GM12878 (cell line): ENCODE measurements around the gene ACKR4. TPM values are rescaled to one million over a fixed set of nuclear protein-coding genes. Genes with fewer than 3 reads are reported as not detected.
A peak's percentile ranks its signal among the peaks of the same experiment; 100 is the strongest.

Source experiments
- ATAC-seq: fragments of 200-7000 bp; cut with Tn5 transposase; 3 replicates; pipeline ENCODE4 v1.9.1; 2020; ENCODE audit warnings: mild to moderate bottlenecking, moderate library complexity
- BruUV-seq: library from RNA; stranded (reverse); fragments of 400-500 nt; replicated peaks from 2 replicates; lab custom pipeline; 2021; lab: Mats Ljungman, UMichigan
- CTCF ChIA-PET: fragments of 300-600 bp; sonication (Branson Sonifier 250); formaldehyde crosslinking; extraction: SDS; loops from one replicate; lab custom pipeline; 2021; ENCODE audit warnings: inconsistent platforms; lab: Yijun Ruan, JAX
- POLR2A ChIA-PET: fragments of 350-600 bp; formaldehyde crosslinking; extraction: SDS; loops from one replicate; lab custom pipeline; 2021; ENCODE audit warnings: inconsistent platforms; lab: Charles Lee
- RAD21 ChIA-PET: fragments of 300-600 bp; sonication (Branson Sonifier 250); formaldehyde crosslinking; loops from one replicate; lab custom pipeline; 2023; ENCODE audit warnings: antibody characterized with exemption; ENCODE audit not compliant: unreplicated experiment; lab: Charles Lee
- SMC1A ChIA-PET: fragments of 300-600 bp; sonication (Branson Sonifier 250); formaldehyde crosslinking; loops from one replicate; lab custom pipeline; 2023; ENCODE audit not compliant: unreplicated experiment, uncharacterized antibody; lab: Charles Lee
- DNase-seq: peaks from one replicate; pipeline ENCODE4 v3.0.0-alpha.2; 2011; ENCODE audit warnings: low read depth, low spot score
- FAIRE-seq: peaks from 3 replicates; lab custom pipeline; 2011; peaks lifted over from hg19 to GRCh38; lab: Jason Lieb, UNC
- H2AFZ ChIP-seq: 2 replicates; pipeline ENCODE4 v1.6.0; 2011; ENCODE audit warnings: low read depth, low read length, control low read depth; ENCODE audit not compliant: control insufficient read depth
- H3K27ac ChIP-seq: 2 replicates; pipeline ENCODE4 v1.5.1; 2011; ENCODE audit warnings: control low read depth; ENCODE audit not compliant: control insufficient read depth, insufficient read depth
- H3K27me3 ChIP-seq, 2 experiments: replicated peaks in 1 of 2; 2 replicates each; pipeline versions ENCODE4 v1.6.0 to v1.6.1; 2011; ENCODE audit warnings: low read length in 1 of 2; ENCODE audit not compliant: control insufficient read depth in 2 of 2, insufficient read depth in 2 of 2
- H3K36me3 ChIP-seq, 2 experiments: 2 replicates each; pipeline ENCODE4 v1.5.1; 2011; ENCODE audit warnings: low read length in 1 of 2; ENCODE audit not compliant: control insufficient read depth in 2 of 2, insufficient read depth in 2 of 2
- H3K4me1 ChIP-seq: 2 replicates; pipeline ENCODE4 v1.6.1; 2011; ENCODE audit warnings: mild to moderate bottlenecking, low read length, moderate library complexity, mixed read lengths; ENCODE audit not compliant: control insufficient read depth, insufficient read depth
- H3K4me2 ChIP-seq: 2 replicates; pipeline ENCODE4 v1.6.0; 2011; ENCODE audit warnings: control low read depth; ENCODE audit not compliant: control insufficient read depth, insufficient read depth
- H3K4me3 ChIP-seq: fragments of 200-600 bp; sonication (generic); 2 replicates; pipeline ENCODE4 v1.5.1; 2016
- H3K79me2 ChIP-seq: 2 replicates; pipeline ENCODE4 v1.6.0; 2011; ENCODE audit warnings: low read length; ENCODE audit not compliant: control insufficient read depth, insufficient read depth
- H3K9ac ChIP-seq: 2 replicates; pipeline ENCODE4 v1.8.0; 2011; ENCODE audit warnings: low read length, control low read depth, mixed read lengths; ENCODE audit not compliant: control insufficient read depth, insufficient read depth
- H3K9me3 ChIP-seq: replicated peaks from 3 replicates; pipeline ENCODE4 v1.5.1; 2011; ENCODE audit warnings: mild to moderate bottlenecking, low read length; ENCODE audit not compliant: control insufficient read depth, insufficient read depth
- H4K20me1 ChIP-seq: 2 replicates; pipeline ENCODE4 v1.6.0; 2011; ENCODE audit not compliant: control insufficient read depth, insufficient read depth
- BHLHE40 ChIP-seq, 2 experiments: fragments of 450-650 bp in 1 of 2; IDR thresholded peaks; 2 replicates each; pipeline ENCODE4 v1.6.1; 2011 to 2017; ENCODE audit warnings: low read depth in 2 of 2, borderline replicate concordance in 1 of 2, improper control_type of control experiment in 1 of 2, low read length in 1 of 2, mild to moderate bottlenecking in 1 of 2
- BRCA1 ChIP-seq: IDR thresholded peaks from 2 replicates; pipeline ENCODE4 v1.6.1; 2011; ENCODE audit warnings: low read depth, low read length, improper control_type of control experiment
- HDGF ChIP-seq: fragments of 450-650 bp; IDR thresholded peaks from 2 replicates; pipeline ENCODE4 v1.6.1; 2016; ENCODE audit warnings: antibody characterized with exemption
- JUNB ChIP-seq: IDR thresholded peaks from 2 replicates; pipeline ENCODE4 v1.6.1; 2016; ENCODE audit warnings: antibody characterized with exemption, mild to moderate bottlenecking
- MEF2A ChIP-seq: IDR thresholded peaks from 2 replicates; pipeline ENCODE4 v1.6.1; 2011; ENCODE audit warnings: low read depth, mild to moderate bottlenecking, low read length, moderate library complexity; ENCODE audit not compliant: insufficient read depth
- MTA2 ChIP-seq: fragments of 450-650 bp; IDR thresholded peaks from 2 replicates; pipeline ENCODE4 v1.6.1; 2016; ENCODE audit warnings: low read depth, mild to moderate bottlenecking, moderate library complexity
- NFYA ChIP-seq: IDR thresholded peaks from 2 replicates; pipeline ENCODE4 v1.6.1; 2011; ENCODE audit warnings: low read depth, mild to moderate bottlenecking, low read length, improper control_type of control experiment, borderline replicate concordance
- RFX5 ChIP-seq: IDR thresholded peaks from 2 replicates; pipeline ENCODE4 v1.6.1; 2011; ENCODE audit warnings: low read depth, low read length, improper control_type of control experiment
- WGBS: methylation state at CpG from one replicate; pipeline ENCODE4 v1.1.6; 2016; ENCODE audit warnings: low lambda C conversion rate; ENCODE audit not compliant: insufficient replicate concordance, insufficient coverage; ENCODE audit errors: missing lambda C conversion rate; 5-methylcytosine and 5-hydroxymethylcytosine counted together
- in situ Hi-C: fragments of 300-500 bp; cut with MboI; formaldehyde crosslinking; loops from 9 replicates; pipeline ENCODE4 v1.14.3; 2018; ENCODE audit warnings: mixed read lengths
- intact Hi-C: fragments of 100-400 bp; cut with micrococcal nuclease; formaldehyde crosslinking; loops from one replicate; pipeline ENCODE4 v1.14.2; 2022; ENCODE audit not compliant: unreplicated experiment
- polyA plus RNA-seq, 11 experiments: library from polyadenylated mRNA; depleted of rRNA in 4 of 11; unstranded in 6 of 11; stranded (reverse) in 5 of 11; fragments of >200 nt; fragmentation: Nextera tagmentation in 4 of 11; fragmentation: Illumina TruSeq in 1 of 11; extraction: Ambion mirVana in 4 of 11; extraction: Trizol in 1 of 11; gene quantifications; 1 replicate in 1 of 11; 2 replicates in 10 of 11; pipeline versions ENCODE4 v1.2.1 to v1.2.3, GENCODE V29; 2011 to 2016; ENCODE audit warnings: inconsistent platforms in 2 of 11, missing spikeins in 2 of 11, low read depth in 1 of 11
- total RNA-seq, 4 experiments: library from RNA; depleted of rRNA in 3 of 4; stranded (reverse); fragments of >200 nt in 3 of 4; fragmentation: Illumina TruSeq in 1 of 4; extraction: Trizol in 1 of 4; gene quantifications; 2 replicates each; pipeline versions ENCODE4 v1.2.1 to v1.2.3, GENCODE V29; 2013 to 2021
- TF ChIP-seq, protein P1 (sequence below), 3 experiments: IDR thresholded peaks in 2 of 3; conservative IDR thresholded peaks in 1 of 3; 2 replicates each; pipeline ENCODE4 v1.5.1; 2011; ENCODE audit warnings: low read depth in 3 of 3, low read length in 3 of 3, mild to moderate bottlenecking in 3 of 3, control low read depth in 2 of 3, moderate library complexity in 2 of 3, inconsistent platforms in 1 of 3, mixed read lengths in 1 of 3; ENCODE audit not compliant: control insufficient read depth in 2 of 3, insufficient read depth in 1 of 3; ENCODE audit errors: extremely low read depth in 1 of 3
- TF ChIP-seq, protein P2 (sequence below): fragments of 450-650 bp; IDR thresholded peaks from 2 replicates; pipeline ENCODE4 v1.6.1; 2017; ENCODE audit warnings: low read depth, mild to moderate bottlenecking, moderate library complexity
- TF ChIP-seq, protein P3 (sequence below): IDR thresholded peaks from 2 replicates; pipeline ENCODE4 v1.6.1; 2012; ENCODE audit warnings: low read depth, low read length, improper control_type of control experiment

Gene ACKR4
- total and polyA plus RNA-seq, 10 of the 15 experiments (the other 5 are each of a cell fraction or from before 2014, with no cell fraction given): 0.06 to 0.40 (median 0.12) TPM

DNA sequence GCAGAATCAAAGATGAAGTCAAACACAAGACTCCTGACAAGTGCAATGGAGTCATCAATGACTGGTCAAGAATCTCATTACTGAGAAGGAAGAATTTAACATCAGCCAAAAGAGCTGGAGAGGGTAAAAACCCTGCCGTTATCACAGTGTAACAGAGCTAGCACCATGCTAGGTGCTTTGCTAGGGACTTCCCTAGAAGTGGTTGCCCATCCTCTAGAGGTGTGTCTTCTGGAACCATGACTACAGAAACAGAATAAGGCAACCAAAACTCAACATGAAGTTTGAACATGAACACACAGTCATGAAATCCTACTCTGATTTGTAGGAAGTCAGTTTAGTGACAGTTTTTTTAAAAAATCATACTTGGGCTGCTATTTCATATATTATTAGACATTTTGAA is 53.1 kb downstream of the ACKR4 start:
- no peaks in the 10 kb centered on the region for H3K79me2 ChIP-seq
- SMC1A ChIA-PET: no interaction called here
- H3K36me3 ChIP-seq: no peaks in the 10 kb centered on the region
- intact Hi-C loops: no loop called here
- H3K9me3 ChIP-seq: no peaks in the 10 kb centered on the region
- H3K9ac ChIP-seq: no peak overlapping the region
- H2AFZ ChIP-seq: no peak overlapping the region
- in situ Hi-C loops: no loop called here
- no peak for TF ChIP-seq MEF2A
- no peak for TF ChIP-seq JUNB
- TF ChIP-seq, protein P1, sequence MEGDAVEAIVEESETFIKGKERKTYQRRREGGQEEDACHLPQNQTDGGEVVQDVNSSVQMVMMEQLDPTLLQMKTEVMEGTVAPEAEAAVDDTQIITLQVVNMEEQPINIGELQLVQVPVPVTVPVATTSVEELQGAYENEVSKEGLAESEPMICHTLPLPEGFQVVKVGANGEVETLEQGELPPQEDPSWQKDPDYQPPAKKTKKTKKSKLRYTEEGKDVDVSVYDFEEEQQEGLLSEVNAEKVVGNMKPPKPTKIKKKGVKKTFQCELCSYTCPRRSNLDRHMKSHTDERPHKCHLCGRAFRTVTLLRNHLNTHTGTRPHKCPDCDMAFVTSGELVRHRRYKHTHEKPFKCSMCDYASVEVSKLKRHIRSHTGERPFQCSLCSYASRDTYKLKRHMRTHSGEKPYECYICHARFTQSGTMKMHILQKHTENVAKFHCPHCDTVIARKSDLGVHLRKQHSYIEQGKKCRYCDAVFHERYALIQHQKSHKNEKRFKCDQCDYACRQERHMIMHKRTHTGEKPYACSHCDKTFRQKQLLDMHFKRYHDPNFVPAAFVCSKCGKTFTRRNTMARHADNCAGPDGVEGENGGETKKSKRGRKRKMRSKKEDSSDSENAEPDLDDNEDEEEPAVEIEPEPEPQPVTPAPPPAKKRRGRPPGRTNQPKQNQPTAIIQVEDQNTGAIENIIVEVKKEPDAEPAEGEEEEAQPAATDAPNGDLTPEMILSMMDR (IDR thresholded peaks at IDR 0.05 in 2 of 3, conservative IDR thresholded peaks at IDR 0.05 in 1 of 3; ENCODE audit: control insufficient read depth in 2 of 3, extremely low read depth in 1 of 3, insufficient read depth in 1 of 3, low read depth in 3 of 3, low read length in 3 of 3): no peak
- no peak for TF ChIP-seq RFX5
- TF ChIP-seq BHLHE40 (IDR thresholded peaks at IDR 0.05; ENCODE audit: borderline replicate concordance in 1 of 2, low read depth in 2 of 2, low read length in 1 of 2): no peak
- no peak for TF ChIP-seq BRCA1
- TF ChIP-seq HDGF: no peak
- TF ChIP-seq, protein P2, sequence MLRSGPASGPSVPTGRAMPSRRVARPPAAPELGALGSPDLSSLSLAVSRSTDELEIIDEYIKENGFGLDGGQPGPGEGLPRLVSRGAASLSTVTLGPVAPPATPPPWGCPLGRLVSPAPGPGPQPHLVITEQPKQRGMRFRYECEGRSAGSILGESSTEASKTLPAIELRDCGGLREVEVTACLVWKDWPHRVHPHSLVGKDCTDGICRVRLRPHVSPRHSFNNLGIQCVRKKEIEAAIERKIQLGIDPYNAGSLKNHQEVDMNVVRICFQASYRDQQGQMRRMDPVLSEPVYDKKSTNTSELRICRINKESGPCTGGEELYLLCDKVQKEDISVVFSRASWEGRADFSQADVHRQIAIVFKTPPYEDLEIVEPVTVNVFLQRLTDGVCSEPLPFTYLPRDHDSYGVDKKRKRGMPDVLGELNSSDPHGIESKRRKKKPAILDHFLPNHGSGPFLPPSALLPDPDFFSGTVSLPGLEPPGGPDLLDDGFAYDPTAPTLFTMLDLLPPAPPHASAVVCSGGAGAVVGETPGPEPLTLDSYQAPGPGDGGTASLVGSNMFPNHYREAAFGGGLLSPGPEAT: no peak
- no peak for TF ChIP-seq MTA2
- TF ChIP-seq, protein P3, sequence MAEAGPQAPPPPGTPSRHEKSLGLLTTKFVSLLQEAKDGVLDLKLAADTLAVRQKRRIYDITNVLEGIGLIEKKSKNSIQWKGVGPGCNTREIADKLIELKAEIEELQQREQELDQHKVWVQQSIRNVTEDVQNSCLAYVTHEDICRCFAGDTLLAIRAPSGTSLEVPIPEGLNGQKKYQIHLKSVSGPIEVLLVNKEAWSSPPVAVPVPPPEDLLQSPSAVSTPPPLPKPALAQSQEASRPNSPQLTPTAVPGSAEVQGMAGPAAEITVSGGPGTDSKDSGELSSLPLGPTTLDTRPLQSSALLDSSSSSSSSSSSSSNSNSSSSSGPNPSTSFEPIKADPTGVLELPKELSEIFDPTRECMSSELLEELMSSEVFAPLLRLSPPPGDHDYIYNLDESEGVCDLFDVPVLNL: no peak
- no peak for TF ChIP-seq NFYA
- CTCF ChIA-PET: interaction anchor here (1.3 kb wide), 1 partner anchor 9 kb away, joined by 4 read pairs; no protein-coding TSS in a partner anchor
- FAIRE-seq (no peak), ATAC-seq (peak; percentile 78), DNase-seq (no peak)
- 100% methylated on average over 1 of the region's 1 CpG for WGBS
- RAD21 ChIA-PET: no interaction called here
- H3K27me3 ChIP-seq: no peaks in the 10 kb centered on the region
- H4K20me1 ChIP-seq: no peaks in the 10 kb centered on the region
- POLR2A ChIA-PET: no interaction called here
- H3K4me2 ChIP-seq: no peak overlapping the region
- no TSS peak for BruUV-seq
- no peak overlapping the region for H3K4me3 ChIP-seq
- no peaks in the 10 kb centered on the region for H3K4me1 ChIP-seq
- H3K27ac ChIP-seq: no peak overlapping the region

Other genes with a start within 250 kb of the ACKR4 start
- gene DNAJC13, start 179.8 kb upstream of the ACKR4 start, total RNA-seq (2014; rRNA removed): 26.2 and 30.5 TPM in 2 replicates
- gene DNAJC13, start 179.8 kb upstream of the ACKR4 start, total RNA-seq (2014; rRNA removed; fragmentation: Illumina TruSeq; extraction: Trizol): 33.2 and 33.9 TPM in 2 replicates
- 28.1 and 28.2 TPM in 2 replicates for gene DNAJC13, start 179.8 kb upstream of the ACKR4 start, total RNA-seq (2021)
- 19.5 and 25.0 TPM in 2 replicates for gene DNAJC13, start 179.8 kb upstream of the ACKR4 start, polyA plus RNA-seq (2011; rRNA removed)
- 24.1 and 29.8 TPM in 2 replicates for gene DNAJC13, start 179.8 kb upstream of the ACKR4 start, polyA plus RNA-seq (2014; fragmentation: Illumina TruSeq; extraction: Trizol)
- gene DNAJC13, start 179.8 kb upstream of the ACKR4 start, polyA plus RNA-seq (2014; fragmentation: Nextera tagmentation; extraction: Ambion mirVana): 1 to 10 TPM; 8.3 to 8.7 TPM
- gene DNAJC13, start 179.8 kb upstream of the ACKR4 start, polyA plus RNA-seq (2014; rRNA removed): 12.0 and 14.5 TPM in 2 replicates
- gene DNAJC13, start 179.8 kb upstream of the ACKR4 start, polyA plus RNA-seq (2016; fragmentation: Nextera tagmentation; extraction: Ambion mirVana): 10 to 100 TPM; 11.9 to 13.8 TPM
- 10.0 and 12.8 TPM in 2 replicates for gene ACAD11, start 62.5 kb downstream of the ACKR4 start, total RNA-seq (2014; rRNA removed)
- gene ACAD11, start 62.5 kb downstream of the ACKR4 start, total RNA-seq (2014; rRNA removed; fragmentation: Illumina TruSeq; extraction: Trizol): 11.5 and 12.4 TPM in 2 replicates
- 7.7 and 8.7 TPM in 2 replicates for gene ACAD11, start 62.5 kb downstream of the ACKR4 start, total RNA-seq (2021)
- gene ACAD11, start 62.5 kb downstream of the ACKR4 start, polyA plus RNA-seq (2011; rRNA removed): 15.9 and 25.4 TPM in 2 replicates
- 14.1 and 14.2 TPM in 2 replicates for gene ACAD11, start 62.5 kb downstream of the ACKR4 start, polyA plus RNA-seq (2014; fragmentation: Illumina TruSeq; extraction: Trizol)
- 1 to 10 TPM; 2.4 to 4.7 TPM for gene ACAD11, start 62.5 kb downstream of the ACKR4 start, polyA plus RNA-seq (2014; fragmentation: Nextera tagmentation; extraction: Ambion mirVana)
- 14.2 and 17.9 TPM in 2 replicates for gene ACAD11, start 62.5 kb downstream of the ACKR4 start, polyA plus RNA-seq (2014; rRNA removed)
- 10 to 100 TPM; 10.1 to 10.6 TPM for gene ACAD11, start 62.5 kb downstream of the ACKR4 start, polyA plus RNA-seq (2016; fragmentation: Nextera tagmentation; extraction: Ambion mirVana)
- 51.0 and 53.8 TPM in 2 replicates for gene UBA5, start 63.1 kb downstream of the ACKR4 start, total RNA-seq (2014; rRNA removed)
- gene UBA5, start 63.1 kb downstream of the ACKR4 start, total RNA-seq (2014; rRNA removed; fragmentation: Illumina TruSeq; extraction: Trizol): 29.2 and 29.4 TPM in 2 replicates
- 31.9 and 33.6 TPM in 2 replicates for gene UBA5, start 63.1 kb downstream of the ACKR4 start, total RNA-seq (2021)
- 62.1 and 91.4 TPM in 2 replicates for gene UBA5, start 63.1 kb downstream of the ACKR4 start, polyA plus RNA-seq (2011; rRNA removed)
- 33.8 and 41.1 TPM in 2 replicates for gene UBA5, start 63.1 kb downstream of the ACKR4 start, polyA plus RNA-seq (2014; fragmentation: Illumina TruSeq; extraction: Trizol)
- 10 to 100 TPM; 10.2 to 16.7 TPM for gene UBA5, start 63.1 kb downstream of the ACKR4 start, polyA plus RNA-seq (2014; fragmentation: Nextera tagmentation; extraction: Ambion mirVana)
- 53.6 and 55.5 TPM in 2 replicates for gene UBA5, start 63.1 kb downstream of the ACKR4 start, polyA plus RNA-seq (2014; rRNA removed)
- 10 to 100 TPM; 54.5 to 60.0 TPM for gene UBA5, start 63.1 kb downstream of the ACKR4 start, polyA plus RNA-seq (2016; fragmentation: Nextera tagmentation; extraction: Ambion mirVana)
- gene NPHP3, start 125.1 kb downstream of the ACKR4 start, total RNA-seq (2014; rRNA removed): 3.4 and 4.4 TPM in 2 replicates
- 2.9 and 3.5 TPM in 2 replicates for gene NPHP3, start 125.1 kb downstream of the ACKR4 start, total RNA-seq (2014; rRNA removed; fragmentation: Illumina TruSeq; extraction: Trizol)
- 3.0 and 3.4 TPM in 2 replicates for gene NPHP3, start 125.1 kb downstream of the ACKR4 start, total RNA-seq (2021)
- 11.7 and 17.5 TPM in 2 replicates for gene NPHP3, start 125.1 kb downstream of the ACKR4 start, polyA plus RNA-seq (2011; rRNA removed)
- gene NPHP3, start 125.1 kb downstream of the ACKR4 start, polyA plus RNA-seq (2014; fragmentation: Illumina TruSeq; extraction: Trizol): 4.0 and 4.9 TPM in 2 replicates
- under 1 TPM; 0.84 to 0.95 TPM for gene NPHP3, start 125.1 kb downstream of the ACKR4 start, polyA plus RNA-seq (2014; fragmentation: Nextera tagmentation; extraction: Ambion mirVana)
- gene NPHP3, start 125.1 kb downstream of the ACKR4 start, polyA plus RNA-seq (2014; rRNA removed): 2.3 and 3.5 TPM in 2 replicates
- gene NPHP3, start 125.1 kb downstream of the ACKR4 start, polyA plus RNA-seq (2016; fragmentation: Nextera tagmentation; extraction: Ambion mirVana): 1 to 10 TPM; 1.9 to 2.1 TPM